ENCODE measurements around the gene C15orf39. TPM values are rescaled to one million over a fixed set of nuclear protein-coding genes. Genes with fewer than 3 reads are reported as not detected.

The C15orf39 gene
- total and polyA plus RNA-seq, 2 experiments from 2014 or later, result 13.4 to 54.1 TPM

DNA sequence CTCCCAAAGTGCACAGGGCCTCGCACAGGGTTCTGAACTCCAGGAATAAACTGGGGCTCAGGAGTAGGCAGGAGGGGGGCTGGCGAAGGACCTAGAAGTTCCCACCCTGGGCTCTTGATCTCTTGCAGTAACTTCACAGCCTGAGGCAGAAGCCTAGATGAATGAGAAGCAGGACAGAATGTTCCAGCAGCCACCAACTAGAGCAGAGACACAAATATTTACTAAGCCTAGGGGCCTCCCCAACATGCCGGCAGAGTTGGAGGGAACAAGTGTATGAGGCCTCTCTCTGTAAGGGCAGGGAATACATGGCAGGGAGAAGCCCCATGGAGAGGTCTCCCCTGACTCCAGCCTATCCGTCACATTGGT lies 25.3 kb upstream of the C15orf39 start (continued):
- TF ChIP-seq, protein P1, sequence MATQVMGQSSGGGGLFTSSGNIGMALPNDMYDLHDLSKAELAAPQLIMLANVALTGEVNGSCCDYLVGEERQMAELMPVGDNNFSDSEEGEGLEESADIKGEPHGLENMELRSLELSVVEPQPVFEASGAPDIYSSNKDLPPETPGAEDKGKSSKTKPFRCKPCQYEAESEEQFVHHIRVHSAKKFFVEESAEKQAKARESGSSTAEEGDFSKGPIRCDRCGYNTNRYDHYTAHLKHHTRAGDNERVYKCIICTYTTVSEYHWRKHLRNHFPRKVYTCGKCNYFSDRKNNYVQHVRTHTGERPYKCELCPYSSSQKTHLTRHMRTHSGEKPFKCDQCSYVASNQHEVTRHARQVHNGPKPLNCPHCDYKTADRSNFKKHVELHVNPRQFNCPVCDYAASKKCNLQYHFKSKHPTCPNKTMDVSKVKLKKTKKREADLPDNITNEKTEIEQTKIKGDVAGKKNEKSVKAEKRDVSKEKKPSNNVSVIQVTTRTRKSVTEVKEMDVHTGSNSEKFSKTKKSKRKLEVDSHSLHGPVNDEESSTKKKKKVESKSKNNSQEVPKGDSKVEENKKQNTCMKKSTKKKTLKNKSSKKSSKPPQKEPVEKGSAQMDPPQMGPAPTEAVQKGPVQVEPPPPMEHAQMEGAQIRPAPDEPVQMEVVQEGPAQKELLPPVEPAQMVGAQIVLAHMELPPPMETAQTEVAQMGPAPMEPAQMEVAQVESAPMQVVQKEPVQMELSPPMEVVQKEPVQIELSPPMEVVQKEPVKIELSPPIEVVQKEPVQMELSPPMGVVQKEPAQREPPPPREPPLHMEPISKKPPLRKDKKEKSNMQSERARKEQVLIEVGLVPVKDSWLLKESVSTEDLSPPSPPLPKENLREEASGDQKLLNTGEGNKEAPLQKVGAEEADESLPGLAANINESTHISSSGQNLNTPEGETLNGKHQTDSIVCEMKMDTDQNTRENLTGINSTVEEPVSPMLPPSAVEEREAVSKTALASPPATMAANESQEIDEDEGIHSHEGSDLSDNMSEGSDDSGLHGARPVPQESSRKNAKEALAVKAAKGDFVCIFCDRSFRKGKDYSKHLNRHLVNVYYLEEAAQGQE (IDR thresholded peaks at IDR 0.05; ENCODE audit: unreplicated experiment), result no peak
- TF ChIP-seq, protein P2, sequence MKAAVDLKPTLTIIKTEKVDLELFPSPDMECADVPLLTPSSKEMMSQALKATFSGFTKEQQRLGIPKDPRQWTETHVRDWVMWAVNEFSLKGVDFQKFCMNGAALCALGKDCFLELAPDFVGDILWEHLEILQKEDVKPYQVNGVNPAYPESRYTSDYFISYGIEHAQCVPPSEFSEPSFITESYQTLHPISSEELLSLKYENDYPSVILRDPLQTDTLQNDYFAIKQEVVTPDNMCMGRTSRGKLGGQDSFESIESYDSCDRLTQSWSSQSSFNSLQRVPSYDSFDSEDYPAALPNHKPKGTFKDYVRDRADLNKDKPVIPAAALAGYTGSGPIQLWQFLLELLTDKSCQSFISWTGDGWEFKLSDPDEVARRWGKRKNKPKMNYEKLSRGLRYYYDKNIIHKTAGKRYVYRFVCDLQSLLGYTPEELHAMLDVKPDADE (IDR thresholded peaks at IDR 0.05), result no peak
- no peak for TF ChIP-seq CTCF (conservative IDR thresholded peaks at IDR 0.05; ENCODE audit: low read depth in 2 of 2)

DNA sequence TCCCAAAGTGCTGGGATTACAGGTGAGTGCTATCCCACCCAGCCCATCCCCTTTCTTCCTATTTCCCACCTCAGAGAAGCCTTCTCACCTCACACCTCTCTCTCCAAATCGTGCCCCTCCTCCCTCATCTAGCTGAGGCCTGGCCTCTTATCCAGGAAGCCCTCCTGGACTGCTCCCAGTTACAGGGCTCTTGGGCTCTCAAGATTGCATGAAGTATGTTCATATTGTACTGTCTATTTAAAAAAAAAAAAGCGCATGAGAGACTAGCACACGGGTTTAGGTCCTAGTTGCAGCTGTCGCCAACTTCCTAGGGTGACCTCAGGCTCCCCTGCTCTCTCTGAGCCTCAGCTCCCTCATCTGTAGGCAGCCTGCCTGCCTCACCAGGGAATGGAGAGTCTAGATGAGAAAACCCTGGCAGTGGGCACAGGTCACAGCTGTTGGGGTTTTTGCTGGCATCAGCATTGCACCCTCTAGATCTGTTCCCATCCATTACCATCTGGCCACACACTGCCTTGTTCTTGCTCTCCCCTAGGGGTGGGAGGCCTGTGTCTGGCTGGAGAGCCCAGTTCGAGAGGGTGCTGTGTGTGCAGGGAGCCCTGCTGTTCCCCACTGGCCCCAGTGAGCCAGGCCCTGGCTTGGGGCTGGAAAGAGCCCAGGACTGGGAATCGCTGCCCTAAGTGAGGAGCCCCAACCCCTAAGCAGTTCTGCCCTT lies 24.2 kb upstream of the C15orf39 start:
- Histone ChIP-seq H3K79me2 (replicated peaks; ENCODE audit: insufficient read depth) (no peaks in the 10 kb centered on the region), H3K9me2 (ENCODE audit: insufficient read depth) (no peaks in the 10 kb centered on the region), H3K4me2 (peak overlapping the region; percentile 87), H4K20me1 (replicated peaks; ENCODE audit: insufficient read depth) (no peaks in the 10 kb centered on the region), H3K36me3 (ENCODE audit: insufficient read depth) (no peaks in the 10 kb centered on the region), H3K27ac (ENCODE audit: low read depth) (peak overlapping the region; percentile 55; the same call in 1 of the 2 replicates), H3K4me3 (peak overlapping the region; percentile 61), H3K4me1 (ENCODE audit: insufficient read depth) (peaks cover 37% of the 10 kb centered on the region), H3F3A (replicated peaks; ENCODE audit: low read depth) (0 out of 2 replicates have a peak, but pooled peaks cover 11% of the 10 kb centered on the region), H3K27me3 (ENCODE audit: insufficient read depth) (peaks cover 14% of the 10 kb centered on the region), H2AFZ (peak overlapping the region; percentile 96; the same call in 1 of the 2 replicates)
- peak overlapping the region; percentile 73; the same call in 2 of the 3 replicates for H3K4me3 Mint-ChIP-seq
- H3K9me3 Mint-ChIP-seq, result no peaks in the 10 kb centered on the region
- peaks cover 27% of the 10 kb centered on the region for H3K27me3 Mint-ChIP-seq (ENCODE audit: insufficient read depth, low read depth, poor library complexity)
- peak; percentile 21 for ATAC-seq
- no peak for DNase-seq (ENCODE audit: low spot score)
- H3K27ac Mint-ChIP-seq, result no peak overlapping the region
- no peaks in the 10 kb centered on the region for H3K36me3 Mint-ChIP-seq (ENCODE audit: low read depth)
- peaks cover 35% of the 10 kb centered on the region for H3K4me1 Mint-ChIP-seq
- TF ChIP-seq, protein P2 (IDR thresholded peaks at IDR 0.05), result no peak
- TF ChIP-seq NANOG (IDR thresholded peaks at IDR 0.05; ENCODE audit: borderline replicate concordance), result no peak
- no peak for TF ChIP-seq EZH2phosphoT487 (IDR thresholded peaks at IDR 0.05; ENCODE audit: unreplicated experiment)
- TF ChIP-seq CREB1 (CRISPR knock-in tag; IDR thresholded peaks at IDR 0.05; ENCODE audit: low read depth), result no peak
- TF ChIP-seq ZNF331 (CRISPR knock-in tag; IDR thresholded peaks at IDR 0.05; ENCODE audit: low read depth), result no peak
- TF ChIP-seq, protein P1 (IDR thresholded peaks at IDR 0.05; ENCODE audit: unreplicated experiment), result no peak
- no peak for TF ChIP-seq POLR2AphosphoS5 (IDR thresholded peaks at IDR 0.05; ENCODE audit: low read depth)
- no peak for TF ChIP-seq JUNB (IDR thresholded peaks at IDR 0.05; ENCODE audit: unreplicated experiment)
- no peak for TF ChIP-seq ZNF114 (CRISPR knock-in tag; IDR thresholded peaks at IDR 0.05)
- TF ChIP-seq STAT1 (IDR thresholded peaks at IDR 0.05; ENCODE audit: unreplicated experiment), result no peak

Data from GM23338 (cell line).